ENCODE results near the gene KNTC1.
"Not testable (repeated sequence)": the region's sequence is repeated elsewhere in the genome, so short reads cannot be mapped to it uniquely, and the experiment has no call there.

- TF ChIP-seq POLR2AphosphoS5, EP300, POLR2A (IDR thresholded peaks at IDR 0.05): not testable (repeated sequence)
- TF ChIP-seq, protein P1, sequence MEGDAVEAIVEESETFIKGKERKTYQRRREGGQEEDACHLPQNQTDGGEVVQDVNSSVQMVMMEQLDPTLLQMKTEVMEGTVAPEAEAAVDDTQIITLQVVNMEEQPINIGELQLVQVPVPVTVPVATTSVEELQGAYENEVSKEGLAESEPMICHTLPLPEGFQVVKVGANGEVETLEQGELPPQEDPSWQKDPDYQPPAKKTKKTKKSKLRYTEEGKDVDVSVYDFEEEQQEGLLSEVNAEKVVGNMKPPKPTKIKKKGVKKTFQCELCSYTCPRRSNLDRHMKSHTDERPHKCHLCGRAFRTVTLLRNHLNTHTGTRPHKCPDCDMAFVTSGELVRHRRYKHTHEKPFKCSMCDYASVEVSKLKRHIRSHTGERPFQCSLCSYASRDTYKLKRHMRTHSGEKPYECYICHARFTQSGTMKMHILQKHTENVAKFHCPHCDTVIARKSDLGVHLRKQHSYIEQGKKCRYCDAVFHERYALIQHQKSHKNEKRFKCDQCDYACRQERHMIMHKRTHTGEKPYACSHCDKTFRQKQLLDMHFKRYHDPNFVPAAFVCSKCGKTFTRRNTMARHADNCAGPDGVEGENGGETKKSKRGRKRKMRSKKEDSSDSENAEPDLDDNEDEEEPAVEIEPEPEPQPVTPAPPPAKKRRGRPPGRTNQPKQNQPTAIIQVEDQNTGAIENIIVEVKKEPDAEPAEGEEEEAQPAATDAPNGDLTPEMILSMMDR (IDR thresholded peaks at IDR 0.05): not testable (repeated sequence)
Observed at GRCh38 chr12:122570006-122570405, 43.0 kb downstream of the KNTC1 start.

Data from stomach (tissue), 4 donors.